GM19452 (cell line): ENCODE measurements around the gene DGKD.

Experiments used
- ATAC-seq: cut with Tn5 transposase; IDR thresholded peaks from one replicate; pipeline ENCODE4 v1.9.1; 2021; ENCODE audit not compliant: unreplicated experiment

Gene DGKD

GRCh38 chr2:233455006-233455405 is 100.7 kb downstream of the DGKD start:
- no peak for ATAC-seq

- no peak for ATAC-seq
These were observed 101.2 kb downstream of the DGKD start for GRCh38 chr2:233455491-233455890.

- ATAC-seq = no peak
These were observed 101.8 kb downstream of the DGKD start for GRCh38 chr2:233456111-233456510.

- no peak for ATAC-seq
These were observed 102.6 kb downstream of the DGKD start for GRCh38 chr2:233456934-233457333.

- ATAC-seq = no peak
These were observed 103.1 kb downstream of the DGKD start for GRCh38 chr2:233457356-233457755.

- ATAC-seq = no peak
These were observed 103.8 kb downstream of the DGKD start for GRCh38 chr2:233458031-233458610.

GRCh38 chr2:233458826-233459225 is 104.5 kb downstream of the DGKD start:
- ATAC-seq = no peak

- no peak for ATAC-seq
These were observed 105.1 kb downstream of the DGKD start for GRCh38 chr2:233459426-233459825.

GRCh38 chr2:233460726-233461441 is 106.6 kb downstream of the DGKD start:
- ATAC-seq = no peak

- ATAC-seq = no peak
These were observed 107.2 kb downstream of the DGKD start for GRCh38 chr2:233461481-233461891.

- no peak for ATAC-seq
These were observed 108.0 kb downstream of the DGKD start for GRCh38 chr2:233462202-233462785.

GRCh38 chr2:233462826-233463470 is 108.7 kb downstream of the DGKD start:
- ATAC-seq = no peak

GRCh38 chr2:233463586-233463985 is 109.3 kb downstream of the DGKD start:
- no peak for ATAC-seq

GRCh38 chr2:233464056-233464455 is 109.8 kb downstream of the DGKD start:
- ATAC-seq = no peak

- ATAC-seq = no peak
These were observed 110.4 kb downstream of the DGKD start for GRCh38 chr2:233464531-233465240.

GRCh38 chr2:233466991-233467603 is 112.8 kb downstream of the DGKD start:
- ATAC-seq = no peak

- ATAC-seq = no peak
These were observed 113.9 kb downstream of the DGKD start for GRCh38 chr2:233468047-233468740.

- ATAC-seq = no peak
These were observed 114.4 kb downstream of the DGKD start for GRCh38 chr2:233468741-233469110.

- no peak for ATAC-seq
These were observed 115.1 kb downstream of the DGKD start for GRCh38 chr2:233469261-233470010.
